Neuronal stem cell (in vitro differentiated cells): ENCODE results near the gene LILRB2. TPM values are rescaled to one million over a fixed set of nuclear protein-coding genes. Genes with fewer than 3 reads are reported as not detected.
"Not testable (repeated sequence)": the region's sequence is repeated elsewhere in the genome, so short reads cannot be mapped to it uniquely, and the experiment has no call there.

Experiments
- DNase-seq: peaks from one replicate; pipeline ENCODE4 v3.0.0-alpha.2; 2013; ENCODE audit warnings: low spot score
- H2AFZ ChIP-seq: one replicate; pipeline ENCODE4 v1.6.1; 2013; ENCODE audit warnings: mild to moderate bottlenecking, low read length, inconsistent platforms
- H2AK5ac ChIP-seq: 2 replicates; pipeline ENCODE4 v1.6.1; 2013; ENCODE audit warnings: low read depth, mild to moderate bottlenecking, inconsistent platforms, low read length, moderate library complexity, mixed read lengths
- H2BK120ac ChIP-seq: 2 replicates; pipeline ENCODE4 v1.6.1; 2013; ENCODE audit warnings: low read depth, mild to moderate bottlenecking, inconsistent platforms, low read length, moderate library complexity, mixed read lengths
- H2BK12ac ChIP-seq: one replicate; pipeline ENCODE4 v1.6.1; 2013; ENCODE audit warnings: low read length, inconsistent platforms
- H2BK15ac ChIP-seq: 2 replicates; pipeline ENCODE4 v1.6.1; 2013; ENCODE audit warnings: mild to moderate bottlenecking, low read length, inconsistent platforms, mixed read lengths
- H2BK5ac ChIP-seq: one replicate; pipeline ENCODE4 v1.6.1; 2013; ENCODE audit warnings: inconsistent platforms, mild to moderate bottlenecking, low read length, moderate library complexity
- H3K14ac ChIP-seq: one replicate; pipeline ENCODE4 v1.6.1; 2013; ENCODE audit warnings: low read length, inconsistent platforms
- H3K18ac ChIP-seq: 2 replicates; pipeline ENCODE4 v1.6.1; 2013; ENCODE audit warnings: low read length, inconsistent platforms
- H3K23ac ChIP-seq: 2 replicates; pipeline ENCODE4 v1.6.1; 2013; ENCODE audit warnings: low read depth, mild to moderate bottlenecking, mixed read lengths, low read length, inconsistent platforms; ENCODE audit not compliant: poor library complexity
- H3K27ac ChIP-seq: replicated peaks from 3 replicates; pipeline ENCODE4 v1.5.1; 2013; ENCODE audit warnings: low read length, inconsistent platforms
- H3K27me3 ChIP-seq, 3 experiments: 2 replicates each; pipeline ENCODE4 v1.6.1; 2013; ENCODE audit warnings: low read length in 3 of 3, mild to moderate bottlenecking in 2 of 3, inconsistent platforms in 1 of 3, low read depth in 1 of 3, mixed read lengths in 1 of 3, moderate library complexity in 1 of 3; ENCODE audit not compliant: control insufficient read depth in 3 of 3, insufficient read depth in 3 of 3
- H3K36me3 ChIP-seq, 2 donors: replicated peaks in 1 of 2; 2 replicates each; pipeline ENCODE4 v1.6.1; 2013; ENCODE audit warnings: low read length in 2 of 2; ENCODE audit not compliant: control insufficient read depth in 2 of 2, insufficient read depth in 2 of 2
- H3K4ac ChIP-seq: 2 replicates; pipeline ENCODE4 v1.6.1; 2013; ENCODE audit warnings: inconsistent platforms, mild to moderate bottlenecking, low read length, moderate library complexity
- H3K4me1 ChIP-seq, 2 donors: 1 replicate in 1 of 2; 2 replicates in 1 of 2; pipeline ENCODE4 v1.6.1; 2013; ENCODE audit warnings: low read length in 2 of 2, low read depth in 1 of 2; ENCODE audit not compliant: control insufficient read depth in 2 of 2, insufficient read depth in 1 of 2
- H3K4me2 ChIP-seq: one replicate; pipeline ENCODE4 v1.6.1; 2013; ENCODE audit warnings: mild to moderate bottlenecking, low read length, inconsistent platforms; ENCODE audit not compliant: insufficient read depth, poor library complexity, severe bottlenecking
- H3K4me3 ChIP-seq, 2 donors: 2 replicates each; pipeline ENCODE4 v1.5.1; 2013; ENCODE audit warnings: low read length in 2 of 2, mild to moderate bottlenecking in 2 of 2, inconsistent platforms in 1 of 2, moderate library complexity in 1 of 2
- H3K79me1 ChIP-seq: one replicate; pipeline ENCODE4 v1.6.1; 2013; ENCODE audit warnings: low read depth, mild to moderate bottlenecking, inconsistent platforms, low read length, moderate library complexity
- H3K9ac ChIP-seq: one replicate; pipeline ENCODE4 v1.6.1; 2013; ENCODE audit warnings: mild to moderate bottlenecking, low read depth, low read length, inconsistent platforms; ENCODE audit not compliant: poor library complexity
- H3K9me3 ChIP-seq, 2 donors: replicated peaks in 1 of 2; 2 replicates each; pipeline versions ENCODE3 to v1.6.1; 2013; ENCODE audit warnings: low read length in 2 of 2, mild to moderate bottlenecking in 2 of 2, inconsistent platforms in 1 of 2, low read depth in 1 of 2, mixed read lengths in 1 of 2, moderate library complexity in 1 of 2; ENCODE audit not compliant: control insufficient read depth in 2 of 2, insufficient read depth in 1 of 2
- H4K8ac ChIP-seq: one replicate; pipeline ENCODE4 v1.6.1; 2013; ENCODE audit warnings: low read depth, mild to moderate bottlenecking, inconsistent platforms, low read length, moderate library complexity
- H4K91ac ChIP-seq: one replicate; pipeline ENCODE4 v1.6.1; 2013; ENCODE audit warnings: low read length, low read depth, mild to moderate bottlenecking, inconsistent platforms; ENCODE audit not compliant: poor library complexity
- WGBS, 2 donors: extraction: QIAGEN DNeasy Blood & Tissue Kit; methylation state at CpG; one replicate each; pipeline ENCODE4 v1.1.7; 2013; ENCODE audit warnings: missing lambda C conversion rate in 2 of 2, mixed read lengths in 1 of 2; ENCODE audit not compliant: insufficient read length in 2 of 2, insufficient replicate concordance in 1 of 2; ENCODE audit errors: extremely low coverage in 2 of 2; 5-methylcytosine and 5-hydroxymethylcytosine counted together
- small RNA-seq: library from polyadenylated mRNA; stranded (forward); fragments of <200 nt; extraction: miRNeasy Mini kit (QIAGEN cat#:217004); gene quantifications from one replicate; pipeline ENCODE3, GENCODE V24; 2013; ENCODE audit not compliant: insufficient read depth

Gene LILRB2

GRCh38 chr19:54224619-54225018, 56.3 kb downstream of the LILRB2 start:
- H3K36me3 ChIP-seq, H3K4ac ChIP-seq, H3K9me3 ChIP-seq, H3K18ac ChIP-seq, H3K4me3 ChIP-seq, H2AFZ ChIP-seq, H3K27ac ChIP-seq, H3K4me1 ChIP-seq, H4K91ac ChIP-seq, H3K14ac ChIP-seq, H2AK5ac ChIP-seq, H2BK5ac ChIP-seq, H4K8ac ChIP-seq, H2BK12ac ChIP-seq, DNase-seq, H3K79me1 ChIP-seq, H3K27me3 ChIP-seq, H2BK15ac ChIP-seq, H2BK120ac ChIP-seq, H3K23ac ChIP-seq, H3K4me2 ChIP-seq, H3K9ac ChIP-seq: not testable (repeated sequence)
- WGBS, 2 donors: no CpG with 5 or more reads among the region's 10 CpGs

- H3K4ac ChIP-seq, H3K18ac ChIP-seq: not testable (repeated sequence)
Measured at GRCh38 chr19:54223937-54224281, 57.0 kb downstream of the LILRB2 start.

More at GRCh38 chr19:54223937-54224281, 57.0 kb downstream of the LILRB2 start:
- not testable (repeated sequence) for H3K27ac ChIP-seq, H2BK5ac ChIP-seq, H2BK15ac ChIP-seq, H3K14ac ChIP-seq, H2BK120ac ChIP-seq, H3K23ac ChIP-seq, H4K91ac ChIP-seq, H3K4me1 ChIP-seq, H2BK12ac ChIP-seq, H3K27me3 ChIP-seq, H2AFZ ChIP-seq, DNase-seq, H3K36me3 ChIP-seq, H3K9ac ChIP-seq, H3K4me2 ChIP-seq, H3K4me3 ChIP-seq, H4K8ac ChIP-seq, H3K9me3 ChIP-seq, H3K79me1 ChIP-seq, H2AK5ac ChIP-seq
- no CpG with 5 or more reads among the region's 5 CpGs for WGBS, 2 donors

Small RNAs within 50 kb of the gene (small RNA-seq; reads per million reads assigned to genes)
- gene AC245884.12 (not detected), gene MIR4752 (not detected), gene RNU6-1307P (not detected)
